Smooth muscle cell (in vitro differentiated cells): ENCODE measurements around the gene BDKRB2. TPM values are rescaled to one million over a fixed set of nuclear protein-coding genes. Genes with fewer than 3 reads are reported as not detected.

Experiments used
- DNase-seq: peaks from one replicate; lab custom pipeline; 2025; ENCODE audit not compliant: unreplicated experiment; lab: John Stamatoyannopoulos, UW
- H2AFZ ChIP-seq: fragments of 200-600 bp; sonication (generic); 2 replicates; pipeline ENCODE4 v1.6.0; 2016; ENCODE audit warnings: antibody characterized with exemption, low read depth, mild to moderate bottlenecking
- H3F3A ChIP-seq: fragments of 200-600 bp; sonication (generic); 2 replicates; pipeline ENCODE4 v1.6.0; 2017; ENCODE audit warnings: antibody characterized with exemption, low read depth
- H3K27ac ChIP-seq: fragments of 200-600 bp; sonication (generic); 2 replicates; pipeline ENCODE4 v1.5.1; 2016; ENCODE audit warnings: low read depth, mild to moderate bottlenecking
- H3K27me3 ChIP-seq: fragments of 200-600 bp; sonication (generic); 2 replicates; pipeline ENCODE4 v1.6.1; 2016; ENCODE audit warnings: low read depth, mild to moderate bottlenecking
- H3K36me3 ChIP-seq: fragments of 200-600 bp; sonication (generic); 2 replicates; pipeline ENCODE4 v1.5.1; 2016; ENCODE audit warnings: low read depth
- H3K4me1 ChIP-seq: fragments of 200-600 bp; sonication (generic); 2 replicates; pipeline ENCODE4 v1.5.1; 2016; ENCODE audit warnings: low read depth
- H3K4me2 ChIP-seq: fragments of 200-600 bp; sonication (generic); 2 replicates; pipeline ENCODE4 v1.6.0; 2016; ENCODE audit warnings: mild to moderate bottlenecking
- H3K4me3 ChIP-seq: fragments of 200-600 bp; sonication (generic); 2 replicates; pipeline ENCODE4 v1.5.1; 2016; ENCODE audit warnings: mild to moderate bottlenecking
- H3K79me2 ChIP-seq: fragments of 200-600 bp; sonication (generic); 2 replicates; pipeline ENCODE4 v1.6.0; 2016; ENCODE audit warnings: low read depth, mild to moderate bottlenecking
- H3K9ac ChIP-seq: fragments of 200-600 bp; sonication (generic); 2 replicates; pipeline ENCODE4 v1.6.0; 2016; ENCODE audit warnings: low read depth
- H3K9me3 ChIP-seq: fragments of 200-600 bp; sonication (generic); replicated peaks from 2 replicates; pipeline ENCODE4 v1.5.1; 2016; ENCODE audit warnings: low read depth
- H4K20me1 ChIP-seq: fragments of 200-600 bp; sonication (generic); 2 replicates; pipeline ENCODE4 v1.6.0; 2016; ENCODE audit warnings: low read depth
- CTCF ChIP-seq: fragments of 200-600 bp; sonication (generic); IDR thresholded peaks from 2 replicates; pipeline ENCODE4 v1.5.1; 2017; ENCODE audit warnings: borderline replicate concordance, mild to moderate bottlenecking, antibody characterized with exemption; ENCODE audit not compliant: insufficient read depth, poor library complexity, severe bottlenecking
- WGBS: methylation state at CpG from one replicate; pipeline ENCODE4 v1.1.7; 2016; ENCODE audit warnings: low lambda C conversion rate; 5-methylcytosine and 5-hydroxymethylcytosine counted together
- polyA plus RNA-seq: library from polyadenylated mRNA; unstranded; fragments of >200 nt; fragmentation: Nextera tagmentation; extraction: Ambion mirVana; gene quantifications from 2 replicates; pipeline ENCODE4 v1.2.1, GENCODE V29; 2016
- total RNA-seq: library from RNA; depleted of rRNA; stranded (reverse); fragments of >200 nt; gene quantifications from 2 replicates; pipeline ENCODE4 v1.2.3, GENCODE V29; 2014

The BDKRB2 gene
- total and polyA plus RNA-seq, 2 experiments from 2014 or later: 10.4 to 16.9 TPM

- Histone ChIP-seq H3K27me3 (no peaks in the 10 kb centered on the region), H3K4me2 (no peak overlapping the region), H3K27ac (no peak overlapping the region), H4K20me1 (no peaks in the 10 kb centered on the region), H2AFZ (no peak overlapping the region), H3F3A (no peaks in the 10 kb centered on the region), H3K9me3 (no peaks in the 10 kb centered on the region), H3K4me1 (no peaks in the 10 kb centered on the region), H3K4me3 (no peak overlapping the region), H3K79me2 (no peaks in the 10 kb centered on the region), H3K36me3 (peaks cover 4% of the 10 kb centered on the region), H3K9ac (no peak overlapping the region)
- DNase-seq: no peak
- WGBS: 80% methylated on average over 7 of the region's 7 CpGs
- no peak for TF ChIP-seq CTCF
Observed at GRCh38 chr14:96238676-96239265, 34.1 kb downstream of the BDKRB2 start.

- no peaks in the 10 kb centered on the region for H4K20me1 ChIP-seq
- peaks cover 4% of the 10 kb centered on the region for H3K36me3 ChIP-seq
- H3F3A ChIP-seq: no peaks in the 10 kb centered on the region
- H3K9ac ChIP-seq: no peak overlapping the region
- H3K4me2 ChIP-seq: no peak overlapping the region
- no peak overlapping the region for H3K4me3 ChIP-seq
- no peaks in the 10 kb centered on the region for H3K79me2 ChIP-seq
- no peak overlapping the region for H2AFZ ChIP-seq
- no peak overlapping the region for H3K27ac ChIP-seq
- H3K9me3 ChIP-seq: no peaks in the 10 kb centered on the region
- no peaks in the 10 kb centered on the region for H3K4me1 ChIP-seq
- H3K27me3 ChIP-seq: no peaks in the 10 kb centered on the region
- no peak for DNase-seq
- WGBS: 88% methylated on average over 9 of the region's 9 CpGs
- TF ChIP-seq CTCF: no peak
Observed at GRCh38 chr14:96239711-96240141, 35.1 kb downstream of the BDKRB2 start.

- no peak for DNase-seq
- Histone ChIP-seq H3K27me3 (no peaks in the 10 kb centered on the region), H3K36me3 (peaks cover 4% of the 10 kb centered on the region), H2AFZ (no peak overlapping the region), H3K79me2 (no peaks in the 10 kb centered on the region), H3F3A (peaks cover 3% of the 10 kb centered on the region), H3K4me1 (no peaks in the 10 kb centered on the region), H3K4me2 (no peak overlapping the region), H3K4me3 (no peak overlapping the region), H3K27ac (no peak overlapping the region), H3K9me3 (no peaks in the 10 kb centered on the region), H3K9ac (no peak overlapping the region), H4K20me1 (no peaks in the 10 kb centered on the region)
- 99% methylated on average over 18 of the region's 18 CpGs for WGBS
- TF ChIP-seq CTCF: no peak
Observed at GRCh38 chr14:96240641-96241040, 36.0 kb downstream of the BDKRB2 start.

DNA sequence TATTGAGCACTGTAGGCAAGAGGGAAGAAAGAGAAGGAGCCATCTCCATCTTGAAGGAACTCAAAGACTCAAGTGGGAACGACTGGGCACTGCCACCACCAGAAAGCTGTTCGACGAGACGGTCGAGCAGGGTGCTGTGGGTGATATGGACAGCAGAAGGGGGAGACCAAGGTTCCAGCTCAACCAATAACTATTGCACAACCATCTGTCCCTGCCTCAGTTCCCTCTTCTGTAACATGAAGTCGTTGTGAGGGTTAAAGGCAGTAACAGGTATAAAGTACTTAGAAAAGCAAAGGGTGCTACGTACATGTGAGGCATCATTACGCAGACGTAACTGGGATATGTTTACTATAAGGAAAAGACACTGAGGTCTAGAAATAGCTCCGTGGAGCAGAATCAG, 37.5 kb downstream of the BDKRB2 start:
- WGBS: 96% methylated on average over 10 of the region's 10 CpGs
- Histone ChIP-seq H3F3A (peaks cover 13% of the 10 kb centered on the region), H3K4me2 (no peak overlapping the region), H3K79me2 (no peaks in the 10 kb centered on the region), H3K4me1 (peaks cover 3% of the 10 kb centered on the region), H3K27ac (no peak overlapping the region), H3K9me3 (no peaks in the 10 kb centered on the region), H3K9ac (no peak overlapping the region), H2AFZ (no peak overlapping the region), H3K27me3 (no peaks in the 10 kb centered on the region), H3K4me3 (no peak overlapping the region), H3K36me3 (peaks cover 4% of the 10 kb centered on the region), H4K20me1 (no peaks in the 10 kb centered on the region)
- TF ChIP-seq CTCF: no peak
- no peak for DNase-seq
